A549 (cell line): ENCODE measurements around the gene EEFSEC. TPM values are rescaled to one million over a fixed set of nuclear protein-coding genes. Genes with fewer than 3 reads are reported as not detected.

ENCODE experiments used
- ATAC-seq, 2 experiments: fragments of 200-7000 bp in 1 of 2; fragments of >200 bp in 1 of 2; cut with Nextera tagmentation in 1 of 2; cut with Tn5 transposase in 1 of 2; 3 replicates each; pipeline versions ENCODE4 v1.8.0 to v1.9.1; 2018 to 2020; ENCODE audit warnings: mild to moderate bottlenecking in 1 of 2, moderate library complexity in 1 of 2
- CTCF ChIA-PET: fragments of 300-600 bp; sonication (Branson Sonifier 250); formaldehyde crosslinking; extraction: SDS; loops from one replicate; lab custom pipeline; 2021; ENCODE audit warnings: antibody characterized with exemption, inconsistent platforms; lab: Yijun Ruan, JAX
- POLR2A ChIA-PET: fragments of 350-600 bp; formaldehyde crosslinking; extraction: SDS; loops from one replicate; lab custom pipeline; 2021; ENCODE audit warnings: antibody characterized with exemption, inconsistent platforms; lab: Yijun Ruan, JAX
- DNase-seq, 2 experiments: peaks; one replicate each; pipeline versions ENCODE4 v3.0.0 to v3.0.0-alpha.2; 2011 to 2016; ENCODE audit warnings: low read depth in 1 of 2, low spot score in 1 of 2
- FAIRE-seq: peaks from 2 replicates; lab custom pipeline; 2011; peaks lifted over from hg19 to GRCh38; lab: Jason Lieb, UNC
- H3K27ac ChIP-seq, 2 experiments: fragments of >200 bp; sonication (Bioruptor Twin); formaldehyde crosslinking; 3 replicates each; pipeline ENCODE4 v1.5.1; 2016 to 2017
- H3K4me1 ChIP-seq: fragments of >200 bp; sonication (Bioruptor Twin); formaldehyde crosslinking; 3 replicates; pipeline ENCODE4 v1.6.1; 2016
- H3K4me2 ChIP-seq: fragments of >200 bp; sonication (Bioruptor Twin); formaldehyde crosslinking; 3 replicates; pipeline ENCODE4 v1.6.1; 2016
- H3K4me3 ChIP-seq: fragments of >200 bp; sonication (Bioruptor Twin); formaldehyde crosslinking; 3 replicates; pipeline ENCODE4 v1.5.1; 2016
- H3K9me3 ChIP-seq: fragments of >200 bp; sonication (Bioruptor Twin); formaldehyde crosslinking; 3 replicates; pipeline ENCODE4 v1.6.1; 2016
- CEBPB ChIP-seq, 2 experiments: fragments of >200 bp in 1 of 2; sonication (Bioruptor Twin) in 1 of 2; formaldehyde crosslinking in 1 of 2; IDR thresholded peaks; 2 replicates each; pipeline ENCODE4 v1.6.1; 2012 to 2016
- EP300 ChIP-seq, 2 experiments: fragments of >200 bp; sonication (Bioruptor Twin); formaldehyde crosslinking; IDR thresholded peaks; 2 replicates in 1 of 2; 3 replicates in 1 of 2; pipeline ENCODE4 v1.6.1; 2016 to 2017
- FOSL2 ChIP-seq, 2 experiments: fragments of 450-650 bp in 1 of 2; fragments of >200 bp in 1 of 2; sonication (Bioruptor Twin) in 1 of 2; formaldehyde crosslinking; IDR thresholded peaks; 2 replicates each; pipeline versions ENCODE4 v1.5.0 to v1.6.1; 2016 to 2020; ENCODE audit warnings: mild to moderate bottlenecking in 1 of 2, moderate library complexity in 1 of 2
- HDAC2 ChIP-seq: fragments of 200-600 bp; sonication (generic); IDR thresholded peaks from 2 replicates; pipeline ENCODE4 v1.6.1; 2016
- HEYL ChIP-seq: fragments of 250-450 bp; sonication (Bioruptor Pico); IDR thresholded peaks from 2 replicates; pipeline ENCODE4 v1.8.0; 2021; ENCODE audit warnings: mild to moderate bottlenecking, moderate library complexity
- HOXB13 ChIP-seq: fragments of 250-450 bp; sonication (Bioruptor Pico); IDR thresholded peaks from 2 replicates; pipeline ENCODE4 v1.5.0; 2020; ENCODE audit warnings: low read depth, mild to moderate bottlenecking, moderate library complexity
- JUN ChIP-seq, 2 experiments: fragments of >200 bp; sonication (Bioruptor Twin); formaldehyde crosslinking; IDR thresholded peaks; 2 replicates in 1 of 2; 3 replicates in 1 of 2; pipeline ENCODE4 v1.6.1; 2016 to 2017
- NR3C1 ChIP-seq: fragments of >200 bp; sonication (Bioruptor Twin); formaldehyde crosslinking; IDR thresholded peaks from 3 replicates; pipeline ENCODE4 v1.6.1; 2017
- PHF8 ChIP-seq: fragments of 200-600 bp; sonication (generic); IDR thresholded peaks from 2 replicates; pipeline ENCODE4 v1.6.1; 2016; ENCODE audit warnings: low read depth, mild to moderate bottlenecking, antibody characterized with exemption, moderate library complexity, borderline replicate concordance
- TP53 ChIP-seq: fragments of 250-450 bp; sonication (Bioruptor Pico); IDR thresholded peaks from 2 replicates; pipeline ENCODE4 v1.5.0; 2021; ENCODE audit warnings: mild to moderate bottlenecking, moderate library complexity
- WGBS: methylation state at CpG from one replicate; pipeline ENCODE4 v1.1.6; 2017; ENCODE audit errors: missing lambda C conversion rate; 5-methylcytosine and 5-hydroxymethylcytosine counted together
- polyA plus RNA-seq, 4 experiments: library from polyadenylated mRNA; depleted of rRNA in 3 of 4; stranded (reverse); fragments of >200 nt; fragmentation: RNase III in 1 of 4; extraction: RNeasy Plus Mini Kit Qiagen cat#74134 plus additional on column Dnase treatment in 1 of 4; gene quantifications; 2 replicates in 3 of 4; 3 replicates in 1 of 4; pipeline ENCODE4 v1.2.3, GENCODE V29; 2011 to 2017
- TF ChIP-seq, protein P1 (sequence below): fragments of 200-600 bp; sonication (generic); IDR thresholded peaks from 2 replicates; pipeline ENCODE4 v1.6.1; 2016; ENCODE audit warnings: antibody characterized with exemption, mild to moderate bottlenecking, moderate library complexity
- TF ChIP-seq, protein P2 (sequence below): IDR thresholded peaks from 2 replicates; pipeline ENCODE4 v1.6.1; 2012
- TF ChIP-seq, protein P3 (sequence below): fragments of 450-650 bp; IDR thresholded peaks from 2 replicates; pipeline ENCODE4 v1.6.1; 2014; ENCODE audit warnings: antibody characterized with exemption
- TF ChIP-seq, protein P4 (sequence below): fragments of 150-350 bp; IDR thresholded peaks from 2 replicates; pipeline ENCODE4 v1.6.1; 2014; ENCODE audit warnings: low read depth, mild to moderate bottlenecking, low read length

The EEFSEC gene
- polyA plus RNA-seq, 2 of the 4 experiments (the other 2 are of a cell fraction): 6.9 to 7.3 TPM

DNA sequence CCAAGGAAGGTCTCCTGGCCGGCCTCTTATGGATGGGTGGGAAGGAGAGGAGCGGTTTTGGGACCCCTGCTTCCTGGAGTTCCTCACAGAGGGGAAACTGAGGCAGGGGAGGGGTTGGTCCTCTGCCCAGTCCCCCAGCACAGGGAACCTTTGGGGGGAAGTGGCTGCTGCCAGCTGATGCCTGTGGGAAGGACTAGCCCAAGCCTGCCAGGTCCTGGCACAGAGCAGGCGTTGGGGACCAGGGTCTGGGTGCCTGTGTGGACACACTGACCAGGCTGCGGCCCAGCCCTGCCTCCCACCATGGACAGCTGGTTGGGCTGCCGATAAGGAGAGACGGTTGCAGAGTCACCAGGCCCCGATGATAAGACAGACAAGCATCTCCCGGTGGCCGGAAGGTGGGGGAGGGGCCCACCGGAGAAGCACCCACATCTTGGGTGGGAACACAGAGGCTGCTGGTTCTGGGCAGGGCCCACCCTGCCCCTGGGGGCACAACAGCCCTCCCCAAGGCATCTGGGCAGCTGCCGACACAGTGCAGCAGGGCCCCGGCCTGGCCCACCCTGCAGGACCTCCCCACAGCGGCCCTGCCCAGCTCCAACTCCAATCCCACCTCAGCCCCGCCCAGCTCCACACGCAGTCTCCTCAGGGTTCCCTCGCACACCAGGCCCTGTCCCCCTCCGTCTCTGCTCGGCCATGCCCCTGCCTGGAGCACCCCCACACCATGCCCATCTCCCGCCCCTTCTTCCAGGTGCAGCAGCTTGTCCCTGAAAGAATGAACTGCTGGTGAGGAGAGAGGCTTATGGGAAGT, 262.7 kb downstream of the EEFSEC start:
- TF ChIP-seq HEYL (CRISPR knock-in tag): no peak
- TF ChIP-seq HOXB13 (CRISPR knock-in tag): no peak
- TF ChIP-seq, all 56 proteins: peak for 0
- ATAC-seq (peak in 1 of 2 experiments; percentile 13; a peak in 2 of 6 replicates), FAIRE-seq (no peak), DNase-seq (no peak)
- ChIA-PET CTCF (interaction anchor here (0.6 to 2.4 kb wide), 3 partner anchors 10 to 409 kb away, joined by 3 to 10 read pairs (median 4); no protein-coding TSS in a partner anchor), POLR2A (no interaction called here)
- peak overlapping the region; percentile 66 for H3K4me2 ChIP-seq
- no peaks in the 10 kb centered on the region for H3K9me3 ChIP-seq
- H3K4me1 ChIP-seq: peaks cover 25% of the 10 kb centered on the region
- 84% methylated on average over 8 of the region's 19 CpGs for WGBS
- H3K4me3 ChIP-seq: no peak overlapping the region
- H3K27ac ChIP-seq: peak overlapping the region; percentile 68 to 86

DNA sequence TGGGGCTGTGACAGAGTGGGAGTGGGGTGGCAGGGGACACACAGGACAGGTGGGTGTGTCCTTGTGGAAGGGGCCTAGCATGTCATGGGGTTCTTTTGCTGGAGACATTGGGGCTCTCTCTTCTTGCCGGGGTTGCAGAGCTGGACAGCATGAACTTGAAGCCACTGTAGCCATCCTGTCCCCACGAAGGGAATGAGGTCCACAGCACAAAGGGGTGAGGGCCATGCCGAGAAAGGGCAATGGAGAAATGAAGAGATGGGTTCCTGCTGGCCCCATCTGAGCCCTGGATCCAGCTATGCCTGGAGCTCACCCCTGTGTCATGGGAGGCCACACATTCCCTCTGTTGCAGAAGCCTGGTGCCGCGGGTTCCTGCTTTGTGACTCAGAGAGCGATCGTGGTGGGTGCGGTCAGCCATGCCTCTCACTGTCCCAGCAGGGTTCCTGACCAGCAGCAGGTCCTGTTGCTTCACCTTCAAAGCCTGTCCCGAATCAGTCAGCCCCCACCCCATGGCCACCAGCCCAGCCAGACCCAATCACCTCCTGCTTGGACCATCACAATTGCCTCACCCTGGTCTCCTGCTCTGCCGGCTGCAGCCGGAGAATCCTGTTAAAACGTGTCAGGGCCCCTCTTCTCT, 263.4 kb downstream of the EEFSEC start:
- CTCF ChIA-PET: interaction anchor here (0.9 kb wide), 1 partner anchor 9 kb away, joined by 4 read pairs; no protein-coding TSS in a partner anchor
- peak; percentile 72 to 91 for DNase-seq
- 18% methylated on average over 10 of the region's 12 CpGs for WGBS
- peak in 1 of 2 experiments; percentile 65; a peak in 2 of 5 replicates for TF ChIP-seq JUN (IDR thresholded peaks at IDR 0.05)
- TF ChIP-seq TP53 (CRISPR knock-in tag): no peak
- TF ChIP-seq, protein P1, sequence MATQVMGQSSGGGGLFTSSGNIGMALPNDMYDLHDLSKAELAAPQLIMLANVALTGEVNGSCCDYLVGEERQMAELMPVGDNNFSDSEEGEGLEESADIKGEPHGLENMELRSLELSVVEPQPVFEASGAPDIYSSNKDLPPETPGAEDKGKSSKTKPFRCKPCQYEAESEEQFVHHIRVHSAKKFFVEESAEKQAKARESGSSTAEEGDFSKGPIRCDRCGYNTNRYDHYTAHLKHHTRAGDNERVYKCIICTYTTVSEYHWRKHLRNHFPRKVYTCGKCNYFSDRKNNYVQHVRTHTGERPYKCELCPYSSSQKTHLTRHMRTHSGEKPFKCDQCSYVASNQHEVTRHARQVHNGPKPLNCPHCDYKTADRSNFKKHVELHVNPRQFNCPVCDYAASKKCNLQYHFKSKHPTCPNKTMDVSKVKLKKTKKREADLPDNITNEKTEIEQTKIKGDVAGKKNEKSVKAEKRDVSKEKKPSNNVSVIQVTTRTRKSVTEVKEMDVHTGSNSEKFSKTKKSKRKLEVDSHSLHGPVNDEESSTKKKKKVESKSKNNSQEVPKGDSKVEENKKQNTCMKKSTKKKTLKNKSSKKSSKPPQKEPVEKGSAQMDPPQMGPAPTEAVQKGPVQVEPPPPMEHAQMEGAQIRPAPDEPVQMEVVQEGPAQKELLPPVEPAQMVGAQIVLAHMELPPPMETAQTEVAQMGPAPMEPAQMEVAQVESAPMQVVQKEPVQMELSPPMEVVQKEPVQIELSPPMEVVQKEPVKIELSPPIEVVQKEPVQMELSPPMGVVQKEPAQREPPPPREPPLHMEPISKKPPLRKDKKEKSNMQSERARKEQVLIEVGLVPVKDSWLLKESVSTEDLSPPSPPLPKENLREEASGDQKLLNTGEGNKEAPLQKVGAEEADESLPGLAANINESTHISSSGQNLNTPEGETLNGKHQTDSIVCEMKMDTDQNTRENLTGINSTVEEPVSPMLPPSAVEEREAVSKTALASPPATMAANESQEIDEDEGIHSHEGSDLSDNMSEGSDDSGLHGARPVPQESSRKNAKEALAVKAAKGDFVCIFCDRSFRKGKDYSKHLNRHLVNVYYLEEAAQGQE: no peak
- no peak for TF ChIP-seq HDAC2
- TF ChIP-seq, protein P2, sequence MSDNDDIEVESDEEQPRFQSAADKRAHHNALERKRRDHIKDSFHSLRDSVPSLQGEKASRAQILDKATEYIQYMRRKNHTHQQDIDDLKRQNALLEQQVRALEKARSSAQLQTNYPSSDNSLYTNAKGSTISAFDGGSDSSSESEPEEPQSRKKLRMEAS: peak; percentile 43; the same call in 1 of the 2 replicates
- TF ChIP-seq, protein P3, sequence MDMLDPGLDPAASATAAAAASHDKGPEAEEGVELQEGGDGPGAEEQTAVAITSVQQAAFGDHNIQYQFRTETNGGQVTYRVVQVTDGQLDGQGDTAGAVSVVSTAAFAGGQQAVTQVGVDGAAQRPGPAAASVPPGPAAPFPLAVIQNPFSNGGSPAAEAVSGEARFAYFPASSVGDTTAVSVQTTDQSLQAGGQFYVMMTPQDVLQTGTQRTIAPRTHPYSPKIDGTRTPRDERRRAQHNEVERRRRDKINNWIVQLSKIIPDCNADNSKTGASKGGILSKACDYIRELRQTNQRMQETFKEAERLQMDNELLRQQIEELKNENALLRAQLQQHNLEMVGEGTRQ: no peak
- TF ChIP-seq FOSL2 (IDR thresholded peaks at IDR 0.05): no peak
- TF ChIP-seq FOSL2 (CRISPR knock-in tag; IDR thresholded peaks at IDR 0.05): peak; percentile 46
- TF ChIP-seq EP300 (IDR thresholded peaks at IDR 0.05): peak in 1 of 2 experiments; percentile 62; a peak in 1 of 5 replicates
- TF ChIP-seq PHF8: no peak
- no peak for TF ChIP-seq NR3C1
- peak; percentile 41 to 66; a peak in 3 of 4 replicates for TF ChIP-seq CEBPB (IDR thresholded peaks at IDR 0.05)
- TF ChIP-seq HEYL (CRISPR knock-in tag): no peak
- TF ChIP-seq, protein P4, sequence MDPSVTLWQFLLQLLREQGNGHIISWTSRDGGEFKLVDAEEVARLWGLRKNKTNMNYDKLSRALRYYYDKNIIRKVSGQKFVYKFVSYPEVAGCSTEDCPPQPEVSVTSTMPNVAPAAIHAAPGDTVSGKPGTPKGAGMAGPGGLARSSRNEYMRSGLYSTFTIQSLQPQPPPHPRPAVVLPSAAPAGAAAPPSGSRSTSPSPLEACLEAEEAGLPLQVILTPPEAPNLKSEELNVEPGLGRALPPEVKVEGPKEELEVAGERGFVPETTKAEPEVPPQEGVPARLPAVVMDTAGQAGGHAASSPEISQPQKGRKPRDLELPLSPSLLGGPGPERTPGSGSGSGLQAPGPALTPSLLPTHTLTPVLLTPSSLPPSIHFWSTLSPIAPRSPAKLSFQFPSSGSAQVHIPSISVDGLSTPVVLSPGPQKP: no peak
- H3K4me1 ChIP-seq: peaks cover 25% of the 10 kb centered on the region
- FAIRE-seq: no peak
- peak overlapping the region; percentile 68 to 86 for H3K27ac ChIP-seq
- POLR2A ChIA-PET: no interaction called here
- H3K4me3 ChIP-seq: no peak overlapping the region
- ATAC-seq: peak; percentile 91 to 92
- no peaks in the 10 kb centered on the region for H3K9me3 ChIP-seq
- peak overlapping the region; percentile 66 for H3K4me2 ChIP-seq
